ENCODE results near the gene NPY4R2.
"Not testable (repeated sequence)": the region's sequence is repeated elsewhere in the genome, so short reads cannot be mapped to it uniquely, and the experiment has no call there.

DNA sequence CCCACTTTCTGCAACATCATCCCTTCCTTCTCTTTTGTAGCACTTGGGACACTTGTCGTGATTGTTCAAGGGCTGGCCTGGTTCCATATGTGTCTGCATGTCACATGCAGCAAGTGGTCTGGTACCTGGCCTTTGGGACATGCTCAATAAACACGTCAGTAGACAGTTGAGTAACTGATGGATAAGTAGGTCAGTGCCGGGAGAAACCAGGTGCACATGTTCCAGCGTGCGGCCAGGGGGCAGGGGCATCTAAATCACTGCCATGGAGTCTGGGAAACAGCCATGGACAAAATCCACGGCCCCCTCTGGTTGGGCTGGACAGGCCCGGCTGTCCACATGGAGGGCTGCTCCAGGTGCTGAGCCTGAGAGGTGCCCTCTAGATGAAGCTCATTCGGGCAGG, 47.6 kb upstream of the NPY4R2 start:
- TF ChIP-seq, protein P1, sequence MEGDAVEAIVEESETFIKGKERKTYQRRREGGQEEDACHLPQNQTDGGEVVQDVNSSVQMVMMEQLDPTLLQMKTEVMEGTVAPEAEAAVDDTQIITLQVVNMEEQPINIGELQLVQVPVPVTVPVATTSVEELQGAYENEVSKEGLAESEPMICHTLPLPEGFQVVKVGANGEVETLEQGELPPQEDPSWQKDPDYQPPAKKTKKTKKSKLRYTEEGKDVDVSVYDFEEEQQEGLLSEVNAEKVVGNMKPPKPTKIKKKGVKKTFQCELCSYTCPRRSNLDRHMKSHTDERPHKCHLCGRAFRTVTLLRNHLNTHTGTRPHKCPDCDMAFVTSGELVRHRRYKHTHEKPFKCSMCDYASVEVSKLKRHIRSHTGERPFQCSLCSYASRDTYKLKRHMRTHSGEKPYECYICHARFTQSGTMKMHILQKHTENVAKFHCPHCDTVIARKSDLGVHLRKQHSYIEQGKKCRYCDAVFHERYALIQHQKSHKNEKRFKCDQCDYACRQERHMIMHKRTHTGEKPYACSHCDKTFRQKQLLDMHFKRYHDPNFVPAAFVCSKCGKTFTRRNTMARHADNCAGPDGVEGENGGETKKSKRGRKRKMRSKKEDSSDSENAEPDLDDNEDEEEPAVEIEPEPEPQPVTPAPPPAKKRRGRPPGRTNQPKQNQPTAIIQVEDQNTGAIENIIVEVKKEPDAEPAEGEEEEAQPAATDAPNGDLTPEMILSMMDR (IDR thresholded peaks at IDR 0.05; ENCODE audit: low read depth, low read length) = not testable (repeated sequence)
- TF ChIP-seq EZH2phosphoT487 (IDR thresholded peaks at IDR 0.05; ENCODE audit: low read depth) = not testable (repeated sequence)

Data from OCI-LY3 (cell line).